ENCODE data around the gene PLD2. TPM values are rescaled to one million over a fixed set of nuclear protein-coding genes. Genes with fewer than 3 reads are reported as not detected.

Gene PLD2
- total RNA-seq, 2 donors from 2014 or later: 25.7 to 41.5 TPM

DNA sequence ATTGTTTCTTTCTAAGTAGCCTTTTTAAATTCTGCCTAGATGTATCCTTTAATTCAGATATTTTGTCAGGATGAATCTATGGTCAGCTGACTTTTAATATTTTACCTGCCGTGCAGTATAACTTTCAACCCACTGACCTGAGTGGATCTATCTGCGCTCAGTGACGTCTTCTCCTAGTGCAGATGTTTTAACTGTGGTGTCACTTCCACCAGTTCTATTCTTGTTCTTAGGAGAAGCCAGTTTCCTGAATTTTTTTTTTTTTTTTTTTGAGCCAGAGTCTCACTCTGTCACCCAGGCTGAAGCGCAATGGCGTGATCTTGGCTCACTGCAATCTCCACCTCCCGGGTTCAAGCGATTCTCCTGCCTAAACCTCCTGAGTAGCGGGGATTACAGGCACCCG, 40.2 kb upstream of the PLD2 start:
- DNase-seq: no peak
- peaks cover 4% of the 10 kb centered on the region for H3K4me1 ChIP-seq
- peak overlapping the region in 1 of 4 donors; percentile 75 for H3K27ac ChIP-seq
- no peak overlapping the region for H3K4me3 ChIP-seq
- no peak for ATAC-seq
- no peaks in the 10 kb centered on the region for H3K9me3 ChIP-seq
- TF ChIP-seq, protein P1, sequence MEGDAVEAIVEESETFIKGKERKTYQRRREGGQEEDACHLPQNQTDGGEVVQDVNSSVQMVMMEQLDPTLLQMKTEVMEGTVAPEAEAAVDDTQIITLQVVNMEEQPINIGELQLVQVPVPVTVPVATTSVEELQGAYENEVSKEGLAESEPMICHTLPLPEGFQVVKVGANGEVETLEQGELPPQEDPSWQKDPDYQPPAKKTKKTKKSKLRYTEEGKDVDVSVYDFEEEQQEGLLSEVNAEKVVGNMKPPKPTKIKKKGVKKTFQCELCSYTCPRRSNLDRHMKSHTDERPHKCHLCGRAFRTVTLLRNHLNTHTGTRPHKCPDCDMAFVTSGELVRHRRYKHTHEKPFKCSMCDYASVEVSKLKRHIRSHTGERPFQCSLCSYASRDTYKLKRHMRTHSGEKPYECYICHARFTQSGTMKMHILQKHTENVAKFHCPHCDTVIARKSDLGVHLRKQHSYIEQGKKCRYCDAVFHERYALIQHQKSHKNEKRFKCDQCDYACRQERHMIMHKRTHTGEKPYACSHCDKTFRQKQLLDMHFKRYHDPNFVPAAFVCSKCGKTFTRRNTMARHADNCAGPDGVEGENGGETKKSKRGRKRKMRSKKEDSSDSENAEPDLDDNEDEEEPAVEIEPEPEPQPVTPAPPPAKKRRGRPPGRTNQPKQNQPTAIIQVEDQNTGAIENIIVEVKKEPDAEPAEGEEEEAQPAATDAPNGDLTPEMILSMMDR (IDR thresholded peaks at IDR 0.05): no peak
- TF ChIP-seq POLR2A (IDR thresholded peaks at IDR 0.05): no peak
- intact Hi-C loops (cut with DNase I): no loop called here
- H3K36me3 ChIP-seq (replicated peaks in 1 of 2; ENCODE audit: insufficient read depth in 1 of 2, low read depth in 2 of 2): no peaks in the 10 kb centered on the region
- no peaks in the 10 kb centered on the region for H3K27me3 ChIP-seq
- 74 to 77% methylated on average over 9 of the region's 9 CpGs for WGBS, 2 donors

DNA sequence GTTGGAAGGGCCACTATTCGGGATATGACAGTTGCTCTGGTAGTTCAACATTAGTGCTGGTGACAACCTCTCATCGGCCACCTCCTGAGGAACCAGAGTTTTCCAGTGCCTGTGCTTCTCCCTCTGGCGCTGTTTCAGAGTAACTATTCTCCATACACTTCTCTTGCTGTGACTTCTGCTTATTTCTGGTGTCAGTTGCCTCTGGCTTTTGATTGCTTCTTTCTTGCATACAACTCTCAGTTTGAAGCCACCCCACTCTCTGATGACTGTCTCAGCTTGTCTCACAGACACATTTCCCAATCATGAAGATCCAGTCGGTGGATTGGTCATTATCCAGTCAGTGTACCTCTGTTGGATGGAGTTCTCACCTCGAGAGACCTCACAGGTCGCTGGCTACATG, 38.7 kb upstream of the PLD2 start:
- peak in 1 of 4 donors; percentile 32 for DNase-seq
- no peaks in the 10 kb centered on the region for H3K36me3 ChIP-seq (replicated peaks in 1 of 2; ENCODE audit: insufficient read depth in 1 of 2, low read depth in 2 of 2)
- H3K4me3 ChIP-seq: no peak overlapping the region
- no peaks in the 10 kb centered on the region for H3K9me3 ChIP-seq
- no peaks in the 10 kb centered on the region for H3K27me3 ChIP-seq
- no peak for ATAC-seq
- intact Hi-C loops (cut with DNase I): no loop called here
- H3K4me1 ChIP-seq: peaks cover 7% of the 10 kb centered on the region
- peak overlapping the region in 1 of 4 donors; percentile 26 for H3K27ac ChIP-seq
- peak in 1 of 3 donors; percentile 29 for TF ChIP-seq POLR2A (IDR thresholded peaks at IDR 0.05)
- TF ChIP-seq, protein P1 (IDR thresholded peaks at IDR 0.05): no peak
- 53 to 57% methylated on average over 5 to 6 of the region's 6 CpGs for WGBS, 2 donors

DNA sequence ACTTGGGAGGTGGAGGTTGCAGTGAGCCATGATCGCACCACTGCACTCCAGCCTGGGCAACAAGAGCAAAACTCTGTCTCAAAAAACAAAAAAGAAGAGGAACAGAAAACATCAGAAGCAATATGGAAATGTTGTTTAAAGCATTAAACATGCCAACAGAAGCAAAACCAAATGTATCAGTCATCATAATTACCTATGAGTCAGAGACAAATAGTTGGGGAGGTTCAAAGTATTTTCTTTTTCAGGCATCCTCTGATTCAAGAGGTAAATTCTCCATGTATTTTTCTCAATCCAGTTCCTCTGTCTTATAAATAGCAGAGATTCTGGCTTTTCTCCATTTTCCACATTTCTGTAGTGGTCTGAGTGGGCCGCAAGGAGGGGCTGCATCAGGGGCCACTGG, 37.3 kb upstream of the PLD2 start:
- no peaks in the 10 kb centered on the region for H3K36me3 ChIP-seq (replicated peaks in 1 of 2; ENCODE audit: insufficient read depth in 1 of 2, low read depth in 2 of 2)
- WGBS, 2 donors: 81 to 82% methylated on average over 2 of the region's 2 CpGs
- H3K4me3 ChIP-seq: no peak overlapping the region
- no peaks in the 10 kb centered on the region for H3K9me3 ChIP-seq
- no peaks in the 10 kb centered on the region for H3K27me3 ChIP-seq
- peaks cover 7% of the 10 kb centered on the region for H3K4me1 ChIP-seq
- intact Hi-C loops (cut with DNase I): no loop called here
- ATAC-seq (no peak), DNase-seq (no peak)
- TF ChIP-seq, protein P1 (IDR thresholded peaks at IDR 0.05): no peak
- TF ChIP-seq POLR2A (IDR thresholded peaks at IDR 0.05): no peak
- no peak overlapping the region for H3K27ac ChIP-seq

DNA sequence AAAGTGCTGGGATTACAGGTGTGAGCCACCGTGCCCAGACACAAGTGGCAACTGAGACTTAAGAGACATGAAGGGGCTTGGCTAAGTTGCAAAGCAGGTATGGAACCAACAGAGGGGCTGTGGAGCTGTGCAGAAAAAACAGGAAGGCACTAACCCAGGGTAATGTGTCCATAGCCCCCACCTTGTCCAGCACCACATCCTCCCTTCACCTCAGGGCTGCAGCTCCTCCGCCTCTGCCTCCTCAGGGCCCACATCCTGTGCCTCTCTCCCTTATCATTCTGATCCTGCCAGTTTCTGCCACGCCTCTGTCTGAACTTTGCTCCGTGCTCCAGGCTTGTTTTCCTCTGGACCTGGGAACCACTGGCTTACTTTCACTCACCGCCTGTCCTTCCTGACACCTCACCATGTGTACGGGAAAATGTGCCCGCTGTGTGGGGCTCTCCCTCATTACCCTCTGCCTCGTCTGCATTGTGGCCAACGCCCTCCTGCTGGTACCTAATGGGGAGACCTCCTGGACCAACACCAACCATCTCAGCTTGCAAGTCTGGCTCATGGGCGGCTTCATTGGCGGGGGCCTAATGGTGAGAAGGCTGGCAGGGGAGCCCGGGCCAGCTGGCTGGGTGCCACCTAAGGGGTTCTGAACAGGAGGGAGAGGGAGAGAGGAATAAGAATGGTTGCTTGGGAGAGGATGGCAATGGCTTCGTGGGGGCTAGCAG, 35.3 kb upstream of the PLD2 start, which contains the start of gene TM4SF5:
TM4SF5 (plus strand) TSS at position 368 of the 716 bp plus-strand sequence; CDS start at position 405, 37 bp downstream.
- H3K36me3 ChIP-seq (replicated peaks in 1 of 2; ENCODE audit: insufficient read depth in 1 of 2, low read depth in 2 of 2): no peaks in the 10 kb centered on the region
- WGBS, 2 donors: 35 to 39% methylated on average over 13 of the region's 13 CpGs
- peak; percentile 68 for ATAC-seq
- intact Hi-C loops (cut with DNase I): no loop called here
- H3K27ac ChIP-seq: no peak within 1 kb of the TSS
- peak in 3 of 4 donors; percentile 35 to 64 (median 51) for DNase-seq
- no peaks in the 10 kb centered on the region for H3K9me3 ChIP-seq
- H3K4me3 ChIP-seq: no peak within 1 kb of the TSS
- no peaks in the 10 kb centered on the region for H3K27me3 ChIP-seq
- no peak for TF ChIP-seq POLR2A (IDR thresholded peaks at IDR 0.05)
- TF ChIP-seq, protein P1 (IDR thresholded peaks at IDR 0.05): no peak
- H3K4me1 ChIP-seq: peaks cover 7% of the 10 kb centered on the region

DNA sequence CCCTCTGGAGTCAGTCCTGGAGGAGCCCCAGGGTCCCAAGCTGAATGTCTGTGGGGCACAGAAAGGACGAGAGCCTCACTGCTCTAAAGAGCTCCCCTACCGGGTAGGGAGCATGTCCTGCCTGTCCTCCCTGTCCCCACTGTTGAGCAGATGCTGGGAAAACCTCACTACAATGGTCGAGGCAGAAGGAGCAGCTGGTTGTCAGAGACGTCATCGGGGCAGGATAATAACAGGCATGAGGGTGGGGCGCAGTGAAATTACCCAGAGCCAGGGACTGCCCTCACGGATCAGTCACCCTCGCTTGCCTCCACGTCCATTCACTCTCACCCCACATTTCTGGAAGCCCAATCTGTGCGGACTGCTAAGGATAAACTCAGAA, 34.7 kb upstream of the PLD2 start:
- DNase-seq: no peak
- Histone ChIP-seq H3K4me1 (peaks cover 7% of the 10 kb centered on the region), H3K27me3 (no peaks in the 10 kb centered on the region), H3K4me3 (no peak overlapping the region), H3K9me3 (no peaks in the 10 kb centered on the region), H3K27ac (no peak overlapping the region), H3K36me3 (replicated peaks in 1 of 2; ENCODE audit: insufficient read depth in 1 of 2, low read depth in 2 of 2) (no peaks in the 10 kb centered on the region)
- intact Hi-C loops (cut with DNase I): no loop called here
- ATAC-seq: peak; percentile 18
- no peak for TF ChIP-seq POLR2A (IDR thresholded peaks at IDR 0.05)
- TF ChIP-seq, protein P1 (IDR thresholded peaks at IDR 0.05): no peak
- 67 to 85% methylated on average over 10 of the region's 10 CpGs for WGBS, 2 donors

All from body of pancreas (tissue), 4 donors.